ENCODE results near the gene ERC1. TPM values are rescaled to one million over a fixed set of nuclear protein-coding genes. Genes with fewer than 3 reads are reported as not detected.

The ERC1 gene
- total RNA-seq, 1 donor from 2014 or later: 16.6 TPM

GRCh38 chr12:1362143-1362662 is 371.2 kb downstream of the ERC1 start:
- no peak for DNase-seq (ENCODE audit: low read depth)
- no peak for TF ChIP-seq CTCF (IDR thresholded peaks at IDR 0.05; ENCODE audit: insufficient read depth, low read length, severe bottlenecking)
- no peaks in the 10 kb centered on the region for H3K36me3 ChIP-seq (ENCODE audit: control insufficient read depth, insufficient read depth, low read length)
- H3K27me3 ChIP-seq (ENCODE audit: control insufficient read depth, insufficient read depth, low read length): no peaks in the 10 kb centered on the region
- FAIRE-seq: no peak
- H3K4me3 ChIP-seq (ENCODE audit: low read depth, low read length): no peak overlapping the region

- FAIRE-seq: no peak
- no peaks in the 10 kb centered on the region for H3K36me3 ChIP-seq (ENCODE audit: control insufficient read depth, insufficient read depth, low read length)
- H3K4me3 ChIP-seq (ENCODE audit: low read depth, low read length): no peak overlapping the region
- no peak for TF ChIP-seq CTCF (IDR thresholded peaks at IDR 0.05; ENCODE audit: insufficient read depth, low read length, severe bottlenecking)
- no peaks in the 10 kb centered on the region for H3K27me3 ChIP-seq (ENCODE audit: control insufficient read depth, insufficient read depth, low read length)
- no peak for DNase-seq (ENCODE audit: low read depth)
Measured at GRCh38 chr12:1365703-1366102, 374.7 kb downstream of the ERC1 start.

- H3K36me3 ChIP-seq (ENCODE audit: control insufficient read depth, insufficient read depth, low read length): peaks cover 1% of the 10 kb centered on the region
- H3K4me3 ChIP-seq (ENCODE audit: low read depth, low read length): no peak overlapping the region
- H3K27me3 ChIP-seq (ENCODE audit: control insufficient read depth, insufficient read depth, low read length): no peaks in the 10 kb centered on the region
- DNase-seq (ENCODE audit: low read depth): no peak
- no peak for FAIRE-seq
- no peak for TF ChIP-seq CTCF (IDR thresholded peaks at IDR 0.05; ENCODE audit: insufficient read depth, low read length, severe bottlenecking)
Measured at GRCh38 chr12:1367331-1368291, 376.6 kb downstream of the ERC1 start.

GRCh38 chr12:1369460-1369859 is 378.4 kb downstream of the ERC1 start:
- H3K36me3 ChIP-seq (ENCODE audit: control insufficient read depth, insufficient read depth, low read length): peaks cover 1% of the 10 kb centered on the region
- H3K27me3 ChIP-seq (ENCODE audit: control insufficient read depth, insufficient read depth, low read length): no peaks in the 10 kb centered on the region
- H3K4me3 ChIP-seq (ENCODE audit: low read depth, low read length): no peak overlapping the region
- no peak for DNase-seq (ENCODE audit: low read depth)
- TF ChIP-seq CTCF (IDR thresholded peaks at IDR 0.05; ENCODE audit: insufficient read depth, low read length, severe bottlenecking): no peak
- FAIRE-seq: no peak

GRCh38 chr12:1369938-1370500 is 379.0 kb downstream of the ERC1 start:
- no peak for FAIRE-seq
- no peak for DNase-seq (ENCODE audit: low read depth)
- H3K36me3 ChIP-seq (ENCODE audit: control insufficient read depth, insufficient read depth, low read length): peaks cover 1% of the 10 kb centered on the region
- H3K27me3 ChIP-seq (ENCODE audit: control insufficient read depth, insufficient read depth, low read length): no peaks in the 10 kb centered on the region
- H3K4me3 ChIP-seq (ENCODE audit: low read depth, low read length): no peak overlapping the region
- no peak for TF ChIP-seq CTCF (IDR thresholded peaks at IDR 0.05; ENCODE audit: insufficient read depth, low read length, severe bottlenecking)

Measured in bronchial epithelial cell (primary cell).